GM20431 (cell line): ENCODE results near the gene IMP4.

ENCODE experiments used
- in situ Hi-C: fragments of 300-500 bp; cut with MseI, MboI; formaldehyde crosslinking; loops from one replicate; pipeline ENCODE4 v1.15.0; 2020; ENCODE audit warnings: low sequenced_read_pairs; ENCODE audit not compliant: unreplicated experiment

IMP4 gene

DNA sequence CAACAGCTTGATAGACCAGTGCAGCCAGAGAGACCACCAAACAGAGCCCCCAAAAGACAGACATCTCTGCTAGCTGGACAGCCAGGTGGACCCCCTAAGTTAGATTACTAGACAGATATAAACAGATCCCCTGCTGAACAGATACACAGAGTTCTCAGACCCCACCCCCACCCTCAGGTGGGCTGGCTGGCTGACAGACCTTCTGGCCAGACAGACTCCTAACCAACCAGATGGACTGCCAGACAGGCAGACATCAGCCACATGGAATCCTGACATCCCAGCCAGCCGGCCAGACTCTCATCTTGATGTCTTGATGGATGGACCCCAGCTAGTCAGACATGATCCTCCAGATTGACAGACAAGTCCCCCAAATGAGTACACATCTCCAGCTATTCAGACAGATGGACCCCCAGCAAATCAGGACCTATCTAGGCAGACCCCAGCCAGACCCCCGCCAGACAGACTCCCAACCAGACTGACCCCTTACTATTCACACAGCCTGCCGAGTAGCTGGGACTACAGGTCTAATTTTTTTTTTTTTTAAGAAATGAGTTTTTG is 31.2 kb downstream of the IMP4 start:
- in situ Hi-C loops: no loop called here

GRCh38 chr2:130374587-130375290 is 32.0 kb downstream of the IMP4 start:
- in situ Hi-C loops: no loop called here

GRCh38 chr2:130375291-130376266 is 32.9 kb downstream of the IMP4 start:
- in situ Hi-C loops: no loop called here

- in situ Hi-C loops: no loop called here
These were observed 34.0 kb downstream of the IMP4 start for GRCh38 chr2:130376433-130377293.

DNA sequence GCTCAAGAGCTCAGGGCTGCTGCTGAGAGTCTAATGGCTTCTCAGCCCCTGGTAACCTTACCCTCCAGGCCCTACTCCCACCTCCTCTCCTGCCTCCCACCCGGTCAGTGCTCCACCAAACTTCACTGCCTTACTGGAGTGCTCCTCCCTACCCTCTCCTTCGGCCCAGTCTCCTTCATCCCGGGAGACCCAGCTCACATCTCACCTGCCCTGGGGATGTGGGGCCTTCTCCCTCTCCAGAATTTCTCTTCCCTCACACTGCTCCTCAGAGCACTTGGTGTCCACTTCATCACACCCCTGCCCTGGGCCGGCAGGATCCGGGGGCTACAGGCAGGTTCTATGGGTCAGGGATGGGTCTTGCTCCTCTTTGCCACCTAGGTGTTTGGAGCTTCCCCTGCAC is 34.8 kb downstream of the IMP4 start:
- in situ Hi-C loops: no loop called here

GRCh38 chr2:130378206-130378897 is 35.7 kb downstream of the IMP4 start:
- in situ Hi-C loops: no loop called here

- in situ Hi-C loops: no loop called here
These were observed 36.2 kb downstream of the IMP4 start for GRCh38 chr2:130378898-130379214.

DNA sequence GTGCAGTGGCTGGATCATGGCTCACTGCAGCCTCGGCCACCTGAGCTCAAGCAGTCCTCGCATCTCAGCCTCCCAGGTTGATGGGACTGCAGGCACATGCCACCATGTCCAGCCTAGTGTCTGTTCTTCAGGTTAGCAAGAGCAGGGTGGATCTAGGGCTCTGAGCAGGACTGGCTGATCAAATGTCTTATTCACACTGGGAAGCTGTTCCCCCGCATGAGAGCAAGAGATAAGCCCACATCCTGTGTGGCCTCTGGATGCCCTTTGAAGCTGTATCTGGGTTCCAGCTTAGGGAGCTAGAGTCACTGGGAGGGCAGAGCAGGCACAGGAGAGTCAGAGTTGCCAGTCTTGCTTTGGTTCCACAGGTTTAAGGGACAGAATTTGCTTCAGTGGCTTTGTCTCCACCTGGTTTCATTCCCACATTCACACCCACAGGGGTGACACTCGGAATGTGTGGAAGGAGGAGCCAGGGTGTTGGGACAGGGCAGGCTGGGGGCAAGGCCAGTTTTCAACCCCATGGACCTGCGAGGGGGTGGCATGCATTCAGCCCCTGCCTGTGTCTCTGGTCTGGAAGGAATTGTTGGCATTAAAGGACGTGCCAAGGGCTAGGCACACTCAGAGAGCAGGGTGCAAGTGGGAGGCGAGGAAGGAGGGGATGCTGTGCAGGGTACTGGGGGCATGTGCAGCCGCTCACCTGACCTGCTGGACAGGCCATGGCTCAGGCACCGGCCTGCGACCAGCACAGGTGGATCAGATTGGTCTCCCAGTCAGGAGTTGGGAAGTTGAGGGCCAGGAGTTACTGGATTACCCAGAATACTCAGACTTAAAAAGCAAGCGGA is 37.6 kb downstream of the IMP4 start:
- in situ Hi-C loops: no loop called here

DNA sequence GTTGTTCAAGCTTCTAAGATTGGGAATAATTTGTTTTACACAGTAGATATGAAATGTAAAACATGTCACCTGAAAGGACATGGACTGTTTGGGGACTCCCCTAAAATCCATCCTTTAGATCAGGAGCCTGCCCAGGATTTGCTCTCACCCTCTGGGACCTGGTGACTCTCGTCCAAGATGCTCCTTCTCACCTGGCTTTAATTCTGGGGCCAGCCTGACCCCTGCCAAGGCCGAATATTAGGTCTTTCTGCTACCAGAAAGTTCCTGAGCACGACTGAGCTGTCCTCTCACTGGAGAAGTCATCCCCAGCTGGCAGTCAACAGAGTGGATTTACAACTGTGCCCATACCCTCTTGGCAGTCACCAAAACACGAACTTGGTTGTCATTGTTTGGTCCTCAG is 38.4 kb downstream of the IMP4 start:
- in situ Hi-C loops: no loop called here

- in situ Hi-C loops: no loop called here
These were observed 38.9 kb downstream of the IMP4 start for GRCh38 chr2:130381619-130382018.

GRCh38 chr2:130382313-130382917 is 39.7 kb downstream of the IMP4 start:
- in situ Hi-C loops: no loop called here

- in situ Hi-C loops: no loop called here
These were observed 43.0 kb downstream of the IMP4 start for GRCh38 chr2:130385709-130386108.

- in situ Hi-C loops: no loop called here
These were observed 44.3 kb downstream of the IMP4 start for GRCh38 chr2:130387071-130387400.

DNA sequence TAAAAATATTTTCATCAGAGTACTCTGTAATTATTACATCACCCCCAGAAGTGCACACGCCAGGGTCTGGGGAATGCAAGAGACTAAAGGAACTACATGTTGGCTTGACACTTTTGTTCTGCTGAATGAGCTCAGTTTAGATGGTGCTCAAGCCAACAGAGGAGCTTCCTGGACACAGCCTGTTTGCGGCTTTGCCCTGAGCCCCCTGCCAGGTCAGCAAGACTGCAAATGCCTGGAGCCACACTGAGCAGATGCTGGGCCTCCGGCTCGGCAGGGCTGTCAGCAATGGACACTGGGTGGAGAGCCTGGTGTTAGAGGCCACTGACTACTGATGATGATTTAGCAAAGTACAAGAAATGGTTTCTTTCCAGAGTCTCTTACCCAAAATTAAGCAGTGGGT is 45.1 kb downstream of the IMP4 start:
- in situ Hi-C loops: no loop called here

DNA sequence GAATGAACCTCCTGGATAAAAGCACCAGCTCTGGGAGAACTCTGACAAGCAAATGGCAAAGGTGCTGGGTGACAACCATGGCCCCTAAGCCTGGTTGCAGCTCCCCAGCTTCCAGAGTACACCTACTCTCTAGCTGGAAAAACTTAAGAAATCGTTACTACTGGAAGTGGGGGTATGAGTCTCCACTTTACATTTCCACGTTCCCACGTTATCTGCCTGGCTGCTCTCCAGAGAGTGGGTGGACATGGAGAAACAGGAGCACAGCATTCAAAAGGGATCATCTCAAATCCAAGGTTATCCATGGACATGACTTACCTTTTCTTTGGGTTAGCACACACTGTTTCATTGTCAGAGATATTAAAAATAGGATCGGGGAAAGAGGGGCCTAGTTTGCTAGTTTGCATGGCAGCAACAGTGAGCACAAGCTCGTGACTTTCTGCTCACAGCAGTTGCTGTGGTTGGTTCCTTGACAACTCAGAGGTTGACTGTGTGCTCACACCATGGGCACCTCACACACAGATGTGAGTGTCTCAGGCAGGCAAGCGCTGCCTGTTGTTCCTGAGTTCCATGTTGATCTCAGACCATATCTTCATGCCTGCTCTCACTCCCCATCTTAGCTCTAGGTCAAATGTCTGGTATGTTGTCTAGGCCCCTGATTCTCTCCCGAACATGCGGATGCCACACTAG is 45.7 kb downstream of the IMP4 start:
- in situ Hi-C loops: no loop called here

DNA sequence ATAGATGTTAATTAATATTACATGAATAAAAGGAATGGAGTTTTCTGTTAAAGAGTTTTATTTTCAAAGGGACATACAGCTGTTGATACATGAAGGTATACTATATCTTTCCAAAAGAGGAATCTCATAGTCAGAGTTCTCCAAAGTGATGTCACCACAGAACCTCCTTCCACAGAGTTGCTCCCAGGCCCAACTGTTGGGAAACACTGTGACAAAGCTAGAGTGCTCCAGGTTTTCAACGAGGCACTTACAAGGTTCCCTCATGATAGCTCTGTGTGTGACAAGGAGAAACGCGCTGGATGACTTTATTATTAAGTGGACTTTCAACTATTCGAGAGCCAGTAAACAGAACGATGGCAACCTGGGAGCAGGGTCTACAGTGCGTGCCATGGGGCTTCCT is 46.7 kb downstream of the IMP4 start:
- in situ Hi-C loops: no loop called here

DNA sequence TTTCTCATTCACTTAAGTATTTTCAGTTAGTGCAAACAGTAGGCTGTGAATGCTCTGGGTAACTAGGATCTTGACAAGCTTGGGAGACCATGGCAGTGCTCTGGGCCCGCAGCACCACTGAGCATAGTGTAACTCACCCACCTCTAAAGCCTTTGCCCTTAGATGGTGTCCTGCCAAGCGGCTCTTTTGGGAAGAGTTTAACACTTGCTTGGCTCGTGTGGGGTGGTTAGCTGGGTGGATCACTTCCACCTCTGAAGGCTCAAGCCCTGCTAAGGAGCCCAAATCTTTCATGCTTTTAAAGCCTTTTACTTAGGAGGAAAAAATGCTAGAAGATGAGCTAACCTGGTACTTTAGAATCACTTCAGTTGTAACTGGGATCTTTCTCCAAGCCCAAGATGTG is 47.1 kb downstream of the IMP4 start:
- in situ Hi-C loops: no loop called here

- in situ Hi-C loops: no loop called here
These were observed 47.9 kb downstream of the IMP4 start for GRCh38 chr2:130390460-130391057.
